ENCODE results near the gene GRAMD1B. TPM values are rescaled to one million over a fixed set of nuclear protein-coding genes. Genes with fewer than 3 reads are reported as not detected.

Gene GRAMD1B
- total RNA-seq, 1 experiment from 2014 or later, result 12.7 TPM

- no TSS peak for BruUV-seq (replicated peaks)
- CTCF ChIA-PET, result interaction anchor here (1.0 kb wide), 1 partner anchor 21 kb away, joined by 3 read pairs; no protein-coding TSS in a partner anchor
- no peak overlapping the region for H2AFZ ChIP-seq (ENCODE audit: low read depth, low read length, poor library complexity, severe bottlenecking)
- no peaks in the 10 kb centered on the region for H3K9me2 ChIP-seq (ENCODE audit: insufficient read depth)
- H3K4me1 ChIP-seq (ENCODE audit: control insufficient read depth in 1 of 2, insufficient read depth in 2 of 2, low read length in 2 of 2), result no peaks in the 10 kb centered on the region
- H3K4me2 ChIP-seq (ENCODE audit: low read length), result no peak overlapping the region
- no peak overlapping the region for H3K9ac ChIP-seq (ENCODE audit: low read length)
- no peaks in the 10 kb centered on the region for H3K27me3 ChIP-seq (ENCODE audit: insufficient read depth, low read length)
- no peak overlapping the region for H3K27ac ChIP-seq (ENCODE audit: low read depth, low read length)
- RAD21 ChIA-PET (ENCODE audit: low non-redundant PET in 1 of 2, low total read pairs in 2 of 2, uncharacterized antibody in 2 of 2, unreplicated experiment in 2 of 2), result no interaction called here
- no peaks in the 10 kb centered on the region for H3K36me3 ChIP-seq (ENCODE audit: control insufficient read depth in 1 of 2, insufficient read depth in 2 of 2, low read length in 2 of 2)
- no peak for TF ChIP-seq CTCF (IDR thresholded peaks at IDR 0.05 in 2 of 3, conservative IDR thresholded peaks at IDR 0.05 in 1 of 3; ENCODE audit: borderline replicate concordance in 1 of 3, insufficient read depth in 1 of 3, low read depth in 2 of 3, low read length in 2 of 3)
- TF ChIP-seq FOSL1 (IDR thresholded peaks at IDR 0.05; ENCODE audit: low read depth), result no peak
- no peak for TF ChIP-seq SRF (IDR thresholded peaks at IDR 0.05; ENCODE audit: low read depth)
- no peak for TF ChIP-seq ZNF274 (IDR thresholded peaks at IDR 0.05; ENCODE audit: low read depth, low read length)
- TF ChIP-seq YY1 (IDR thresholded peaks at IDR 0.05; ENCODE audit: extremely low read depth, insufficient replicate concordance, low read depth, low read length), result no peak
- TF ChIP-seq ZBTB33 (IDR thresholded peaks at IDR 0.05; ENCODE audit: extremely low read depth, insufficient replicate concordance, low read length), result no peak
- TF ChIP-seq ATF3 (IDR thresholded peaks at IDR 0.05), result no peak
- TF ChIP-seq JUND (IDR thresholded peaks at IDR 0.05), result no peak
- no peak for TF ChIP-seq MAX (IDR thresholded peaks at IDR 0.05)
- no peak for TF ChIP-seq SP1 (IDR thresholded peaks at IDR 0.05; ENCODE audit: low read depth)
- TF ChIP-seq REST (IDR thresholded peaks at IDR 0.05; ENCODE audit: low read depth), result no peak
- intact Hi-C loops (cut with micrococcal nuclease), result no loop called here
- no peak for DNase-seq (ENCODE audit: low read depth, low spot score)
- H3K4me3 ChIP-seq (replicated peaks in 1 of 2; ENCODE audit: low read depth in 1 of 2, low read length in 2 of 2), result no peak overlapping the region
- no peaks in the 10 kb centered on the region for H3K9me3 ChIP-seq (ENCODE audit: control insufficient read depth in 1 of 2, insufficient read depth in 1 of 2, low read depth in 1 of 2, low read length in 2 of 2)
- H3K79me2 ChIP-seq (ENCODE audit: insufficient read depth, low read length), result no peaks in the 10 kb centered on the region
- ATAC-seq, result no peak
- POLR2A ChIA-PET, result no interaction called here
- H4K20me1 ChIP-seq (ENCODE audit: insufficient read depth), result no peaks in the 10 kb centered on the region
These were observed 43.1 kb upstream of the GRAMD1B start for GRCh38 chr11:123386796-123387510.
